HL-60 (cell line): ENCODE results near the gene PARD3.
A peak's percentile ranks its signal among the peaks of the same experiment; 100 is the strongest.

ENCODE experiments used
- DNase-seq, 2 experiments: peaks; one replicate each; pipeline ENCODE4 v3.0.0-alpha.2; 2010 to 2020; ENCODE audit warnings: low read depth in 1 of 2, low spot score in 1 of 2
- H3K27ac ChIP-seq: fragments of 250-450 bp; sonication (Bioruptor Pico); replicated peaks from 2 replicates; pipeline ENCODE4 v1.5.1; 2020; ENCODE audit warnings: mild to moderate bottlenecking, moderate library complexity
- H3K27me3 ChIP-seq: fragments of 250-450 bp; sonication (Bioruptor Pico); 2 replicates; pipeline ENCODE4 v1.5.1; 2021; ENCODE audit warnings: mild to moderate bottlenecking, moderate library complexity; ENCODE audit not compliant: insufficient read depth, poor library complexity, severe bottlenecking
- H3K4me3 ChIP-seq: replicated peaks from 2 replicates; pipeline ENCODE4 v1.5.1; 2011; ENCODE audit warnings: mild to moderate bottlenecking, control low read depth, low read length; ENCODE audit not compliant: insufficient read depth
- CTCF ChIP-seq: IDR thresholded peaks from one replicate; pipeline ENCODE4 v1.5.1; 2011; ENCODE audit warnings: low read length, control low read depth, inconsistent platforms; ENCODE audit not compliant: insufficient read depth
- GABPA ChIP-seq: IDR thresholded peaks from 2 replicates; pipeline ENCODE4 v1.6.1; 2012; ENCODE audit warnings: low read depth
- POLR2AphosphoS5 ChIP-seq: IDR thresholded peaks from 2 replicates; pipeline ENCODE4 v1.6.1; 2012; ENCODE audit warnings: low read depth
- REST ChIP-seq: IDR thresholded peaks from 2 replicates; pipeline ENCODE4 v1.6.1; 2012; ENCODE audit warnings: low read depth; ENCODE audit not compliant: insufficient replicate concordance
- SPI1 ChIP-seq: IDR thresholded peaks from 2 replicates; pipeline ENCODE4 v1.6.1; 2012; ENCODE audit warnings: low read depth, mild to moderate bottlenecking, borderline replicate concordance

PARD3 gene

GRCh38 chr10:34081948-34082347 lies 733.1 kb downstream of the PARD3 start:
- TF ChIP-seq REST (no peak), CTCF (no peak), GABPA (no peak), SPI1 (no peak), POLR2AphosphoS5 (no peak)
- no peak overlapping the region for H3K27ac ChIP-seq

GRCh38 chr10:34081347-34081743 lies 733.8 kb downstream of the PARD3 start:
- no peak overlapping the region for H3K27ac ChIP-seq
- DNase-seq = no peak
- peak; percentile 10 for TF ChIP-seq REST
- TF ChIP-seq CTCF = no peak
- 0 out of 2 replicates have a peak, but pooled peaks have one; percentile 39 for TF ChIP-seq POLR2AphosphoS5
- no peak for TF ChIP-seq GABPA
- TF ChIP-seq SPI1 = peak; percentile 93
- no peaks in the 10 kb centered on the region for H3K27me3 ChIP-seq
- no peak overlapping the region for H3K4me3 ChIP-seq

More at GRCh38 chr10:34081948-34082347, 733.1 kb downstream of the PARD3 start:
- H3K27me3 ChIP-seq = no peaks in the 10 kb centered on the region
- H3K4me3 ChIP-seq = no peak overlapping the region
- no peak for DNase-seq

- Histone ChIP-seq H3K4me3 (no peak overlapping the region), H3K27ac (no peak overlapping the region), H3K27me3 (no peaks in the 10 kb centered on the region)
- DNase-seq = no peak
- no peak for TF ChIP-seq SPI1
- peak; percentile 9 for TF ChIP-seq REST
- TF ChIP-seq CTCF = no peak
- no peak for TF ChIP-seq GABPA
- TF ChIP-seq POLR2AphosphoS5 = no peak
Measured at GRCh38 chr10:34080485-34081346, 734.4 kb downstream of the PARD3 start.
